Heart left ventricle (tissue), 16 donors: ENCODE data around the gene CAV1. TPM values are rescaled to one million over a fixed set of nuclear protein-coding genes. Genes with fewer than 3 reads are reported as not detected.

ENCODE experiments used
- ATAC-seq, 4 donors: fragments of 200-7000 bp; cut with Tn5 transposase; one replicate each; pipeline ENCODE4 v1.9.1; 2020 to 2022; ENCODE audit warnings: moderate library complexity in 4 of 4, mild to moderate bottlenecking in 3 of 4, moderate number of reproducible peaks in 1 of 4
- DNase-seq, 5 donors: peaks; one replicate each; pipeline ENCODE4 v3.0.0-alpha.2; 2020
- H3K27ac ChIP-seq, 12 donors: fragments of 200-600 bp; sonication (generic) in 4 of 12; one replicate each; pipeline versions ENCODE4 v1.5.0 to v1.8.0; 2016 to 2022; ENCODE audit warnings: mild to moderate bottlenecking in 2 of 12
- H3K27me3 ChIP-seq, 9 donors: fragments of 200-600 bp; sonication (generic) in 2 of 9; one replicate each; pipeline versions ENCODE4 v1.5.1 to v1.8.0; 2016 to 2022; ENCODE audit warnings: mild to moderate bottlenecking in 3 of 9
- H3K36me3 ChIP-seq, 9 donors: fragments of 200-600 bp; sonication (generic) in 2 of 9; one replicate each; pipeline versions ENCODE4 v1.5.0 to v1.8.0; 2018 to 2022; ENCODE audit warnings: mild to moderate bottlenecking in 2 of 9
- H3K4me1 ChIP-seq, 12 donors: fragments of 200-600 bp; sonication (generic) in 4 of 12; one replicate each; pipeline versions ENCODE4 v1.5.0 to v1.8.0; 2016 to 2022; ENCODE audit warnings: mild to moderate bottlenecking in 3 of 12
- H3K4me3 ChIP-seq, 12 donors: fragments of 200-600 bp; sonication (generic) in 4 of 12; one replicate each; pipeline versions ENCODE4 v1.5.0 to v1.8.0; 2017 to 2022; ENCODE audit warnings: mild to moderate bottlenecking in 9 of 12, moderate library complexity in 4 of 12
- H3K9me3 ChIP-seq, 12 donors: fragments of 200-600 bp; sonication (generic) in 4 of 12; one replicate each; pipeline versions ENCODE4 v1.5.0 to v1.8.0; 2016 to 2022; ENCODE audit warnings: mild to moderate bottlenecking in 1 of 12
- CTCF ChIP-seq, 12 donors: fragments of 200-600 bp; sonication (generic) in 4 of 12; IDR thresholded peaks; one replicate each; pipeline versions ENCODE4 v1.5.0 to v1.8.0; 2018 to 2022; ENCODE audit warnings: antibody characterized with exemption in 12 of 12, mild to moderate bottlenecking in 5 of 12
- POLR2A ChIP-seq, 2 donors: fragments of 450-650 bp; IDR thresholded peaks; one replicate each; pipeline ENCODE4 v1.6.1; 2017; ENCODE audit warnings: antibody characterized with exemption in 2 of 2, mild to moderate bottlenecking in 2 of 2, moderate library complexity in 2 of 2
- WGBS, 4 donors: extraction: QIAGEN DNeasy Blood & Tissue Kit in 2 of 4; methylation state at CpG; one replicate each; pipeline versions ENCODE4 v1.1.5 to v1.1.7; 2013 to 2018; 5-methylcytosine and 5-hydroxymethylcytosine counted together
- intact Hi-C, 10 donors: fragments of 100-400 bp; cut with DNase I; formaldehyde crosslinking; loops; one replicate each; pipeline versions ENCODE4 v1.11.1 to v1.14.2; 2022
- polyA plus RNA-seq, 2 donors: library from polyadenylated mRNA; stranded (reverse); fragments of 200-250 nt; gene quantifications; one replicate each; pipeline ENCODE4 v1.2.3, GENCODE V29; 2013
- total RNA-seq, 9 donors: library from RNA; depleted of rRNA in 2 of 9; stranded (reverse); fragments of >200 nt in 2 of 9; fragmentation: NEBNext Ultra II Directional in 3 of 9; extraction: Animal tissue kit (Norgen Biotek cat#: 25700) in 3 of 9; gene quantifications; one replicate each; pipeline versions ENCODE4 v1.1.0 to v1.2.4, GENCODE V29; 2016 to 2023
- donor health status: ischemic (EF 13 %, LVEDD 7.1; RV severe dilation, severe dysfunction).
- donor health status: healthy with polysubstance abuse.
- donor health status: DM: no; HTN: yes; CAD: no.
- donor health status: DM: no; HTN: no; CAD: no.
- donor health status: ischemic (EF 25% LVEDD 6.9; RV normal size, moderate dysfunction).
- donor health status: ischemic (EF 25% LVEDD 5.7; RV mildly dilated, moderate dysfunction).
- donor health status: healthy.
- donor health status: DM: yes; HTN: yes; CAD: no.
- donor health status: ischemic (EF 35%, LVEDD 5.7; RV mildly dilated, moderate dysfunction).
- donor health status: nonischemic (EF 11% LVEDD 7.7; RV severe dilation, severe dysfunction).
- donor health status: DM: yes; HTN: yes; CAD: no.
- donor health status: PGD.
- donor health status: ischemic (EF 29% LVEDD 5.4; RV normal size, mild dysfunction).
- donor health status: nonischemic (EF 23%, LVEDD 6.1; RV moderate dilation, normal function).

The CAV1 gene
- total and polyA plus RNA-seq, 11 donors: 125 to 408 (median 281) TPM

- H3K36me3 ChIP-seq: peaks cover 0 to 77% (median 15%) of the 10 kb centered on the region in 9 donors
- DNase-seq (no peak), ATAC-seq (no peak)
- TF ChIP-seq POLR2A (IDR thresholded peaks at IDR 0.05) (no peak), CTCF (IDR thresholded peaks at IDR 0.05) (no peak)
- H3K9me3 ChIP-seq: no peaks in the 10 kb centered on the region
- intact Hi-C loops: no loop called here
- H3K27ac ChIP-seq: peak overlapping the region in 6 of 12 donors; percentile 7 to 76 (median 30)
- H3K27me3 ChIP-seq: no peaks in the 10 kb centered on the region
- peaks cover 7 to 98% (median 73%) of the 10 kb centered on the region in 12 donors for H3K4me1 ChIP-seq
- no peak overlapping the region for H3K4me3 ChIP-seq
These were observed 24.5 kb downstream of the CAV1 start for GRCh38 chr7:116549370-116549769.

GRCh38 chr7:116551692-116552091, 26.9 kb downstream of the CAV1 start:
- H3K4me1 ChIP-seq: peaks cover 7 to 98% (median 73%) of the 10 kb centered on the region in 12 donors
- TF ChIP-seq CTCF (IDR thresholded peaks at IDR 0.05) (no peak), POLR2A (IDR thresholded peaks at IDR 0.05) (no peak)
- no peak for ATAC-seq
- H3K27me3 ChIP-seq: no peaks in the 10 kb centered on the region
- H3K36me3 ChIP-seq: peaks cover 0 to 70% (median 15%) of the 10 kb centered on the region in 9 donors
- no peaks in the 10 kb centered on the region for H3K9me3 ChIP-seq
- H3K27ac ChIP-seq: peak overlapping the region in 2 of 12 donors; percentile 19 to 76
- H3K4me3 ChIP-seq: no peak overlapping the region
- DNase-seq: no peak
- intact Hi-C loops: no loop called here
- WGBS, 4 donors: 81 to 89% (median 85%) methylated on average over 5 of the region's 5 CpGs

GRCh38 chr7:116552602-116553001, 27.8 kb downstream of the CAV1 start:
- Histone ChIP-seq H3K27ac (peak overlapping the region in 7 of 12 donors; percentile 4 to 76 (median 19)), H3K27me3 (no peaks in the 10 kb centered on the region), H3K9me3 (no peaks in the 10 kb centered on the region), H3K36me3 (peaks cover 0 to 68% (median 15%) of the 10 kb centered on the region in 9 donors), H3K4me1 (peaks cover 7 to 97% (median 67%) of the 10 kb centered on the region in 12 donors), H3K4me3 (no peak overlapping the region)
- no peak for ATAC-seq
- intact Hi-C loops: no loop called here
- no peak for DNase-seq
- WGBS, 4 donors: 69 to 76% (median 70%) methylated on average over 1 of the region's 1 CpG
- TF ChIP-seq POLR2A (IDR thresholded peaks at IDR 0.05): no peak

- Histone ChIP-seq H3K4me3 (no peak overlapping the region), H3K9me3 (no peaks in the 10 kb centered on the region), H3K27me3 (no peaks in the 10 kb centered on the region), H3K27ac (peak overlapping the region in 9 of 12 donors; percentile 28 to 76 (median 46)), H3K36me3 (peaks cover 0 to 69% (median 9%) of the 10 kb centered on the region in 9 donors), H3K4me1 (peaks cover 7 to 97% (median 66%) of the 10 kb centered on the region in 12 donors)
- intact Hi-C loops: no loop called here
- WGBS, 4 donors: 12 to 27% (median 26%) methylated on average over 3 of the region's 3 CpGs
- no peak for DNase-seq
- TF ChIP-seq CTCF (IDR thresholded peaks at IDR 0.05) (no peak), POLR2A (IDR thresholded peaks at IDR 0.05) (no peak)
- no peak for ATAC-seq
These were observed 28.5 kb downstream of the CAV1 start for GRCh38 chr7:116553168-116553964.
